K562 (cell line): ENCODE results near the gene GCN1. TPM values are rescaled to one million over a fixed set of nuclear protein-coding genes. Genes with fewer than 3 reads are reported as not detected.

ENCODE experiments used
- ARID2 ChIP-seq: fragments of 450-650 bp; IDR thresholded peaks from 2 replicates; pipeline ENCODE4 v1.6.1; 2017; ENCODE audit warnings: antibody characterized with exemption, mild to moderate bottlenecking
- ATF3 ChIP-seq, 2 experiments: fragments of 450-650 bp in 1 of 2; sonication (generic) in 1 of 2; formaldehyde crosslinking in 1 of 2; IDR thresholded peaks in 1 of 2; conservative IDR thresholded peaks in 1 of 2; 2 replicates each; pipeline versions ENCODE4 v1.6.1 to v1.8.1; 2016 to 2023; ENCODE audit warnings: mild to moderate bottlenecking in 2 of 2, moderate library complexity in 2 of 2, inconsistent platforms in 1 of 2, missing genetic modification reagents in 1 of 2
- CBX5 ChIP-seq: IDR thresholded peaks from 2 replicates; pipeline ENCODE4 v1.6.1; 2014; ENCODE audit warnings: low read depth, borderline replicate concordance
- CHD4 ChIP-seq: fragments of 200-600 bp; sonication (generic); IDR thresholded peaks from 3 replicates; pipeline ENCODE4 v1.6.1; 2012; ENCODE audit warnings: low read depth, mild to moderate bottlenecking, mixed read lengths, low read length, inconsistent platforms; ENCODE audit not compliant: insufficient read depth, insufficient replicate concordance, poor library complexity, severe bottlenecking
- CREB1 ChIP-seq, 2 experiments: sonication (generic) in 1 of 2; formaldehyde crosslinking in 1 of 2; IDR thresholded peaks; 2 replicates each; pipeline versions ENCODE4 v1.6.1 to v1.8.0; 2012 to 2022; ENCODE audit warnings: inconsistent platforms in 1 of 2, mild to moderate bottlenecking in 1 of 2, missing genetic modification reagents in 1 of 2, moderate library complexity in 1 of 2
- CREB5 ChIP-seq: fragments of 250-450 bp; sonication (Bioruptor Pico); IDR thresholded peaks from 2 replicates; pipeline ENCODE4 v1.5.0; 2020; ENCODE audit warnings: mild to moderate bottlenecking
- DEAF1 ChIP-seq: fragments of 450-650 bp; formaldehyde crosslinking; IDR thresholded peaks from 2 replicates; pipeline ENCODE4 v1.4.0; 2020; ENCODE audit warnings: mild to moderate bottlenecking, moderate library complexity
- MAX ChIP-seq: sonication (generic); formaldehyde crosslinking; IDR thresholded peaks from 2 replicates; pipeline ENCODE4 v1.9.0; 2022; ENCODE audit warnings: mild to moderate bottlenecking, missing genetic modification reagents
- MAZ ChIP-seq, 2 experiments: fragments of 450-650 bp in 1 of 2; sonication (generic) in 1 of 2; formaldehyde crosslinking; IDR thresholded peaks in 1 of 2; conservative IDR thresholded peaks in 1 of 2; 2 replicates each; pipeline versions ENCODE4 v1.4.0 to v1.5.0; 2020; ENCODE audit warnings: mild to moderate bottlenecking in 1 of 2, missing genetic modification reagents in 1 of 2
- MBD2 ChIP-seq: sonication (generic); IDR thresholded peaks from 2 replicates; pipeline ENCODE4 v1.6.1; 2016; ENCODE audit warnings: low read depth, borderline replicate concordance
- MYBL2 ChIP-seq, 2 experiments: fragments of 450-650 bp in 1 of 2; sonication (generic) in 1 of 2; formaldehyde crosslinking in 1 of 2; IDR thresholded peaks; 2 replicates each; pipeline versions ENCODE4 v1.6.1 to v1.8.1; 2017 to 2022; ENCODE audit warnings: borderline replicate concordance in 1 of 2, inconsistent platforms in 1 of 2, low read depth in 1 of 2, mild to moderate bottlenecking in 1 of 2, missing genetic modification reagents in 1 of 2, moderate library complexity in 1 of 2
- NFRKB ChIP-seq: fragments of 450-650 bp; IDR thresholded peaks from 2 replicates; pipeline ENCODE4 v1.6.1; 2016; ENCODE audit warnings: low read depth
- NR2F6 ChIP-seq: fragments of 450-650 bp; formaldehyde crosslinking; IDR thresholded peaks from 2 replicates; pipeline ENCODE4 v1.4.0; 2020; ENCODE audit warnings: mild to moderate bottlenecking
- PHF8 ChIP-seq: fragments of 200-600 bp; sonication (generic); IDR thresholded peaks from 2 replicates; pipeline ENCODE4 v1.6.1; 2012; ENCODE audit warnings: mixed run types, mild to moderate bottlenecking, inconsistent platforms, low read length, moderate library complexity, borderline replicate concordance
- SIN3B ChIP-seq: fragments of 450-650 bp; IDR thresholded peaks from 2 replicates; pipeline ENCODE4 v1.6.1; 2017; ENCODE audit warnings: low read depth, mild to moderate bottlenecking, moderate library complexity
- SMAD1 ChIP-seq: fragments of 150-350 bp; IDR thresholded peaks from 2 replicates; pipeline ENCODE4 v1.6.1; 2014; ENCODE audit warnings: low read length, low read depth; ENCODE audit not compliant: partially characterized antibody
- SMAD4 ChIP-seq: fragments of 250-450 bp; sonication (Bioruptor Pico); conservative IDR thresholded peaks from 2 replicates; pipeline ENCODE4 v1.8.0; 2021; ENCODE audit warnings: inconsistent platforms, mild to moderate bottlenecking, moderate library complexity
- YBX1 ChIP-seq: fragments of 450-650 bp; IDR thresholded peaks from 2 replicates; pipeline ENCODE4 v1.7.1; 2016; ENCODE audit warnings: mild to moderate bottlenecking
- ZBTB17 ChIP-seq: fragments of 450-650 bp; formaldehyde crosslinking; IDR thresholded peaks from 2 replicates; pipeline ENCODE4 v1.4.0; 2020; ENCODE audit warnings: mild to moderate bottlenecking
- ZC3H8 ChIP-seq: fragments of 450-650 bp; IDR thresholded peaks from 2 replicates; pipeline ENCODE4 v1.6.1; 2017
- ZNF24 ChIP-seq: fragments of 450-650 bp; IDR thresholded peaks from 2 replicates; pipeline ENCODE4 v1.6.1; 2016
- ZNF436 ChIP-seq: fragments of 250-450, 450-650 bp; sonication (Bioruptor Pico); formaldehyde crosslinking; IDR thresholded peaks from 2 replicates; pipeline ENCODE4 v1.7.0; 2020; ENCODE audit warnings: mild to moderate bottlenecking
- ZNF561 ChIP-seq: fragments of 450-650 bp; formaldehyde crosslinking; conservative IDR thresholded peaks from 2 replicates; pipeline ENCODE4 v1.4.0; 2020; ENCODE audit warnings: mild to moderate bottlenecking, moderate library complexity
- ZNF77 ChIP-seq: fragments of 250-450 bp; sonication (Bioruptor Pico); IDR thresholded peaks from 2 replicates; pipeline ENCODE4 v1.5.0; 2020
- polyA plus RNA-seq, 8 experiments: library from polyadenylated mRNA; depleted of rRNA in 4 of 8; stranded (reverse) in 5 of 8; unstranded in 3 of 8; fragments of >200 nt; fragmentation: Nextera tagmentation in 2 of 8; fragmentation: Illumina TruSeq in 1 of 8; extraction: Ambion mirVana in 2 of 8; extraction: Trizol in 1 of 8; gene quantifications; 2 replicates each; pipeline versions ENCODE4 v1.2.1 to v1.2.3, GENCODE V29; 2011 to 2014; ENCODE audit warnings: inconsistent platforms in 1 of 8, missing spikeins in 1 of 8
- total RNA-seq, 7 experiments: library from RNA; depleted of rRNA in 6 of 7; stranded (reverse); fragments of >200 nt in 6 of 7; fragmentation: Illumina TruSeq in 2 of 7; extraction: Trizol in 2 of 7; gene quantifications; 2 replicates each; pipeline versions ENCODE4 v1.2.1 to v1.2.3, GENCODE V29; 2011 to 2021; ENCODE audit warnings: low replicate concordance in 1 of 7

GCN1 gene
- total and polyA plus RNA-seq, 9 of the 15 experiments (the other 6 are each of a cell fraction or from before 2014, with no cell fraction given): 11.9 to 190 (median 51.7) TPM

- TF ChIP-seq ATF3 (IDR thresholded peaks at IDR 0.05) (no peak), ATF3 (CRISPR knock-in tag; conservative IDR thresholded peaks at IDR 0.05) (no peak), SMAD4 (CRISPR knock-in tag) (peak; percentile 78), MAX (peak; percentile 86), ZNF77 (no peak), NFRKB (no peak), ZNF436 (CRISPR knock-in tag) (no peak), CBX5 (no peak), MBD2 (peak; percentile 40; the same call in 1 of the 2 replicates), SMAD1 (no peak), ZBTB17 (no peak; the same call in 1 of the 2 replicates), ZNF561 (CRISPR knock-in tag) (no peak), SIN3B (no peak), PHF8 (peak; percentile 48; the same call in 1 of the 2 replicates), ZC3H8 (no peak), DEAF1 (CRISPR knock-in tag) (no peak), CREB5 (CRISPR knock-in tag) (no peak), ZNF24 (peak; percentile 63), CREB1 (IDR thresholded peaks at IDR 0.05) (peak; percentile 85), CREB1 (CRISPR knock-in tag; IDR thresholded peaks at IDR 0.05) (peak; percentile 93), MYBL2 (IDR thresholded peaks at IDR 0.05; ENCODE audit: low read depth) (no peak), MYBL2 (CRISPR knock-in tag; IDR thresholded peaks at IDR 0.05; ENCODE audit: borderline replicate concordance) (no peak), MAZ (CRISPR knock-in tag; conservative IDR thresholded peaks at IDR 0.05 in 1 of 2, IDR thresholded peaks at IDR 0.05 in 1 of 2) (peak; percentile 38 to 87; a peak in 3 of 4 replicates), YBX1 (no peak), ARID2 (no peak), NR2F6 (CRISPR knock-in tag) (no peak), CHD4 (no peak)
These were observed 107.5 kb downstream of the GCN1 start (continued) for GRCh38 chr12:120086801-120087621.
